IPS-20b (cell line): ENCODE data around the gene PACRG.

Source experiments
- H3K27ac ChIP-seq: one replicate; pipeline ENCODE4 v1.5.1; 2013; ENCODE audit warnings: low read length
- H3K27me3 ChIP-seq: 2 replicates; pipeline ENCODE4 v1.6.1; 2013; ENCODE audit warnings: mild to moderate bottlenecking, low read length, inconsistent platforms; ENCODE audit not compliant: insufficient read depth
- H3K36me3 ChIP-seq: 2 replicates; pipeline ENCODE4 v1.6.1; 2013; ENCODE audit warnings: low read depth, mild to moderate bottlenecking, inconsistent platforms, low read length, moderate library complexity; ENCODE audit not compliant: insufficient read depth
- H3K4me1 ChIP-seq: 2 replicates; pipeline ENCODE4 v1.6.1; 2013; ENCODE audit warnings: mild to moderate bottlenecking, control low read depth, inconsistent platforms, low read length, moderate library complexity; ENCODE audit not compliant: insufficient read depth
- H3K4me3 ChIP-seq: 2 replicates; pipeline ENCODE4 v1.5.1; 2013; ENCODE audit warnings: mild to moderate bottlenecking, low read length, inconsistent platforms
- H3K9ac ChIP-seq: 2 replicates; pipeline ENCODE4 v1.6.1; 2013; ENCODE audit warnings: low read depth, mild to moderate bottlenecking, inconsistent platforms, low read length, moderate library complexity
- H3K9me3 ChIP-seq: 2 replicates; pipeline ENCODE4 v1.6.1; 2013; ENCODE audit warnings: mild to moderate bottlenecking, low read depth, low read length, inconsistent platforms; ENCODE audit not compliant: insufficient read depth

Gene PACRG

DNA sequence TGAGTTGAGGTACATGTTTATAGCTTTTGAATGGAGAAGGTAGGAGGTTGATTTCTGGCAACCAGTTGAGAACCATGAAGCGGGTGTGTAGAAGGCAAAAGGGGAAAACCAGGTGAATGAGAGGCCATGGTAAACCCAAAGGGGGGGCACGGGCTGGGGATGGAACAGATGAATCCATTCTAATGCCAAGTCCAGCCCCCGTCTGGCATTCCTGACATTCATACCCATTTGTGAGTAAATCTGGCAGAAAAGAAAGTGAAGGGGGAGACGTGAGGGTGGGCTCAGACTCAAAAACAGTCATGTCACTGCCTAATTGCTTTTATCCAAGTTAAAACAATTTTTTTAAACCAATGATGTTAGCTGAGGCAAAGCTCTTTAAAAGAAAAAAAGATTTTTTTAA lies 513.9 kb downstream of the PACRG start:
- H3K4me3 ChIP-seq: no peak overlapping the region
- H3K4me1 ChIP-seq: peaks cover 15% of the 10 kb centered on the region; the same call in 1 of the 2 replicates
- no peaks in the 10 kb centered on the region for H3K36me3 ChIP-seq
- no peaks in the 10 kb centered on the region for H3K27me3 ChIP-seq
- H3K27ac ChIP-seq: no peak overlapping the region
- no peak overlapping the region for H3K9ac ChIP-seq
- H3K9me3 ChIP-seq: no peaks in the 10 kb centered on the region

DNA sequence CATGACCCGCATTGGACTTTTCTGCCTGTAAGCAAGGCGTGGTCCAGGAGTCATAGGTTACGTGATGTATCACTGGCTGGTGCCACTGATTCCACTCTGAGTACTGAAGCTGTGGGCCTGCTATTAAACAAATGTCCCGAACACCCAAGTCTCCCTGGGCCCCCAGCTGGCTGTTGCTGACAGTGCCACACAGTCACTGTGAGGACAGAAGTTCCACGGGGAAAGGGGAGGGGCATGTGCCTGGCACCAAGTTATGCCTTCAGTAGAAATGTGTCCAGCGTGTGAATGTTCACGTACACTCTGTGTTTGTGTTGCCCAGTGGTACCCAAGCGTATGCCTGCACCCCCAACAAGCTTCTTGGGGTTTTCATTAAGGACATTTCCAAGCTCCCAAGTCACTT lies 515.3 kb downstream of the PACRG start:
- Histone ChIP-seq H3K4me1 (peaks cover 15% of the 10 kb centered on the region; the same call in 1 of the 2 replicates), H3K27me3 (no peaks in the 10 kb centered on the region), H3K9me3 (no peaks in the 10 kb centered on the region), H3K36me3 (no peaks in the 10 kb centered on the region), H3K4me3 (no peak overlapping the region), H3K9ac (no peak overlapping the region), H3K27ac (no peak overlapping the region)

DNA sequence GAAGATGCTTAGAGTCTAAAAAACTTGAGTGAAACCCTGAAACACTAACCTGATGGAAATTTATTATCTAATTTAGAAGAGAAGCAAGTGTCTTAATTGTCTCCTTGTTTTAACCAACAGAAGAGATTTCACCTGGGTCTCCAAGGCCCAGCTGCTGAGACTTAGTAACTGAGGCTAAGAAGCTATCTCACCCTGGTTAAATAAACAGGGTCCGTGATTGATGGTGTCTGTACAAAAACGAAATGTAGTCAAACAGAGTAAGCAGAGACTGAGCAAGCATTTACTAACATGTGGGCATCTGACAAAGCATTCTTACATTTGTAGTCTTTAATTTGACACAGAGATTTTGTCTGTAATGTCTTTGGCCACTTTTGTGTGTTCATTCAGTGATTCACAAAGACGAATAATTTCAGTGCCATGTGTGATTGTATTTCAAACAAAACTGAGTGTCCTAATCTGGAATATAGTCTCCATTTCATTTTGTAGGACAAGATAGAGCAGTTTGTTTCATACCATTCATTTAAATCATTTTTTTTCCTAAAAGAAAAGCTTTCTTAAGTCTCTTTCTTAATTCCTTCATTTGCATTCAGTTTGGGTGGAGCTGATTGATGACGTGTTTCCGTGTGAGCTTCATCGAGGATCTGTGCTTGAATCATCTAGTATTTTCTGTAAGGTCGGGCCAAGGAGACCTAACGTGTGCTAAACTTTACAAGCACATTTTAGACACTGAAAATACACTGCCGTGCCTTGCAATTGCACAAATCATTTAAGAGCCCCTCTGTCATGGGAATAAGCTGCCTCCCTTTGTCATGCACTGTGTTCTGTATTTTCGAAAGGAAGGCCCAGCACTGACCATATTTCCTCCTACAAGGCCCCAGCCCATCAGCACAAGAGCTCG lies 516.2 kb downstream of the PACRG start:
- Histone ChIP-seq H3K9me3 (no peaks in the 10 kb centered on the region), H3K27ac (no peak overlapping the region), H3K4me1 (peaks cover 15% of the 10 kb centered on the region; the same call in 1 of the 2 replicates), H3K36me3 (no peaks in the 10 kb centered on the region), H3K9ac (no peak overlapping the region), H3K27me3 (no peaks in the 10 kb centered on the region), H3K4me3 (no peak overlapping the region)

DNA sequence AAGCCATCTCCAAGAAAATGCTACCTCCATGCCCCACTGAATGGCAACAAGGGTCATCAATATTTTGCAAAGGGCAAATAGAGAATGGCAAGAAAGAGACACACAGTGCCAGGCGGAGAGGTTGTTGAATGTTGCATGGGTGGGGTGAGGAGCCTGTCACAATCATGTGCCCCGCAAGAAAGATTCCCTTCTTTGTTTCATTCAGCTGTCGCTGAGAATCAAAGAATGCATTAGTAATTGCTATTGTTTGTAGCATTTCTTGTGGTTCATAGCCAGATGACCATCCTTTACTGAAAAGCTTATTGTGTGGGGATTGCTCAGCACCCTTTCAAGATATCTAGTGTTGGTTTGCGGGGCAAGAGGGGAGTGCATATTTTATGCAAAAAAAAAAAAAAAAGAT lies 520.3 kb downstream of the PACRG start:
- Histone ChIP-seq H3K36me3 (no peaks in the 10 kb centered on the region), H3K9ac (no peak overlapping the region), H3K9me3 (no peaks in the 10 kb centered on the region), H3K27me3 (no peaks in the 10 kb centered on the region), H3K27ac (no peak overlapping the region), H3K4me3 (no peak overlapping the region), H3K4me1 (peaks cover 3% of the 10 kb centered on the region; the same call in 1 of the 2 replicates)

DNA sequence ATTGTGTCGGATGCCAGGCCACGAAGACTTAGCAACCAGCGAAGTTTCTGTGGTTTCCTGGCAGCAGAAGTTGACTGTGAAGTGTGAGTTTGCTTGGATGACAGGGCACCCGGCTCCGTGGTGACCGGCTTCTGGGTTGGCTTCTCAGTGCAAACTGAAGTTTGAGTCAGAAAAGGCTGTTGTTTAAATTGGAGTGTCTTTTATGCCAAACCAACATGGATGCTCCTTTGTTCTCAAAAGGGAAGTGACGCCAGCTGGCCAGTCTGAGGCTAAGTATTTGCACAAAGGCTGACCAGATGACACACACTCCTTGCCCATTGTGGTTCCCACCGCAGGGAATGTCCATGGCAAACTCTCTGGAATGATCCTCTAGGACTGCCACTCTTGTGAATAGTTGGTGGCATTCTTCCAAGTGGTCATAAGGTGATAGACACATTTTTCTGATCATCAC lies 521.9 kb downstream of the PACRG start:
- Histone ChIP-seq H3K9me3 (no peaks in the 10 kb centered on the region), H3K36me3 (no peaks in the 10 kb centered on the region), H3K4me1 (no peaks in the 10 kb centered on the region), H3K27ac (no peak overlapping the region), H3K4me3 (no peak overlapping the region), H3K9ac (no peak overlapping the region), H3K27me3 (no peaks in the 10 kb centered on the region)

DNA sequence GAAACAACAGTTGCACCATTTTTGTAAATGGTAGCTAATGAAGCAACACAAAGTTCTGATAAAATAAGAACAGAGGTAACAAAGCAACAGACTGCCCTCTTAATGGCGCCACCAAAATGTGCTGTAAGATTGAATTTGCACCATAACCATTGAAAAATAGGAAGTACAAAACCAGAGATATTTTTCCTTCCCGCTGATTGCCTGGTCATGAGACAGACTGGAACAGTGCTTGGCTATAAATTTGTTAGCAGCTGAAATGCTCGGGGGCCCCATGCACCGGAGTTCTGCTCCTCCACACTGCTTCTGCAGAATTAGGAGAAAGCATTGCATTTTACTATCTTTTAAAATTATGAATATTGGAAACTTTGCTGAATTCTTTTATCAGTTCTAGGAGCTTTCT lies 522.3 kb downstream of the PACRG start:
- H3K27ac ChIP-seq: no peak overlapping the region
- no peaks in the 10 kb centered on the region for H3K36me3 ChIP-seq
- H3K9ac ChIP-seq: no peak overlapping the region
- H3K4me3 ChIP-seq: no peak overlapping the region
- H3K9me3 ChIP-seq: no peaks in the 10 kb centered on the region
- no peaks in the 10 kb centered on the region for H3K27me3 ChIP-seq
- no peaks in the 10 kb centered on the region for H3K4me1 ChIP-seq

DNA sequence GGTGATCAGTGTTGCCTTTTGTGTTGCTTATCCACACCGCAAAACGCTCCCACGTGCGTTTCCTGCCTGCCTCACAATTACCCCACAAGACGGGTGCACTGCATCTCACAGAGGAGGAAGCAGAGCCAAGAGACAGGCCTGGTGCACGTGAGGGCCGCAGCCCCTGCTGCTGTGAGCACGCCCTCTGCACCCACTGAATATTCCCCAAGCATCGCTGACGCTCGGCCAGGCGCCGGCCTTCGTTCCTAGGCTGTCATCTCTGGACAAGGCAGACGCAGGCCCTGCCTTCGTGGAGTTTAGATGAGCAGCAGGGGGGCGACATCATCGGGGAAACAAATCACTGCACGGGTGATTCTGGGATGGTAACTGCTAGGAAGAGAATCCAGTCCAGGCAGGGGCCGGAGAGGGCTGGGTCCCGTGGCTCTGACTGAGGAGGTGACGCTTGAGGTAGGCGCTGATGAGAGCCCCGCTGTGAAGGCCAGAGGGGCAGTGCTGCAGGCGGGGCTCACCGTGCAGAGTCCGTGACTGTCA lies 524.4 kb downstream of the PACRG start:
- H3K27me3 ChIP-seq: no peaks in the 10 kb centered on the region
- no peak overlapping the region for H3K9ac ChIP-seq
- no peaks in the 10 kb centered on the region for H3K4me1 ChIP-seq
- no peak overlapping the region for H3K27ac ChIP-seq
- H3K9me3 ChIP-seq: no peaks in the 10 kb centered on the region
- no peak overlapping the region for H3K4me3 ChIP-seq
- no peaks in the 10 kb centered on the region for H3K36me3 ChIP-seq

DNA sequence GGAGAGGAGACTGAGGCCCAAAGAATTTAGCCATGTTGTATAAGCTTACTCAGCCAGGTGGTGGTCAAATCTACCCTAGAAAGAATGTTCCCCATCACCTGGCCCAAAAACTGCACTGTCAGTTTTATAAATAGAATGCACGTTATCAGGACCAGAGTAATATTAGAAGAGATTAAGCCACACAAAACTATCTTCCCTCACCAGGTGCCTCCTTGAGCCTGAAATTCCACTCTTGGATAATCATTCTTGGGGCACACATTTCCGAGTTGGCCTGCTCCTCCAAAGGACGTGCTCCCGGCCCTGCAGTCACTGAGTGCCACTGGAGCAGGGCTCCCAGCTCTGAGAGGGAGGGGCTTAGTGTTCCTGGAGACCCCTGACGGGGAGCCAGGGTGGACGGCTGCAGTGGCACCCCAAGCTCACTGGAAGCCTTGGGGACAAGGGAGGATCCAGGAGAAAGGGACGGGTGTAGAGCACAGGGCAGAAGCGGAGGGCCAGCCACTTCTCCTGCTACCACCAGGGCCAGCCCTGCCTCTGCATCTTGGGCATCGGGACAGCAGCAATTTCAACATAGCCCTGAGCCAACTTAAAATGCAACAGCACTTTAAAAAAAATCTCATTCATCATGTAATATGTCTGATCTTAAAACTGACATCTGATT lies 525.9 kb downstream of the PACRG start:
- Histone ChIP-seq H3K36me3 (no peaks in the 10 kb centered on the region), H3K4me1 (no peaks in the 10 kb centered on the region), H3K9me3 (no peaks in the 10 kb centered on the region), H3K27me3 (peaks cover 7% of the 10 kb centered on the region), H3K4me3 (no peak overlapping the region), H3K9ac (no peak overlapping the region), H3K27ac (no peak overlapping the region)

DNA sequence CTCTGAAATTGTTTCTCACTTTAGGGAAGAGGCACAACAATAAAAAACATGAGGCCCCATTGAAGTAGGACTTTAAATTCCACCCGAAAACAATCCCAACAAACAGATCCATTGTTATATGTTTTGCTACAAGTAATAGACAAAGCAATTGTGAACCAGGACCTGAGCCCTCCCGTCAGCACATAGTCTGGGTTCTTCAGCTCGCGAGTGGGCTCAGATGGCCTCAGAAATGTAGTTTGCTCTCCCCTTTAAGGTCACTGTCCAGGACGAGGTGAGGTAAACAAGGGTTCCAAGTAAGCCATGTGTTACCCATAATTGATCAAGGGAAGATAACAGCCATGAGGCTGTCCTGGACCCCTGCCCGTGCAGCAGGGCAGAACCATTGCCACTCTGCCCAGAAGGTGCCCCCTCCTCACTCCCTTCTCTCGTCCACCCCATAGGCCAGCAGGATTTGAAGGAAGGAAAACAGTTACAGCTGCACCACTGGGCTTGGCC lies 526.6 kb downstream of the PACRG start:
- peaks cover 14% of the 10 kb centered on the region for H3K27me3 ChIP-seq
- no peaks in the 10 kb centered on the region for H3K36me3 ChIP-seq
- no peak overlapping the region for H3K27ac ChIP-seq
- H3K9ac ChIP-seq: no peak overlapping the region
- H3K4me3 ChIP-seq: no peak overlapping the region
- H3K9me3 ChIP-seq: no peaks in the 10 kb centered on the region
- H3K4me1 ChIP-seq: peaks cover 1% of the 10 kb centered on the region; the same call in 1 of the 2 replicates

DNA sequence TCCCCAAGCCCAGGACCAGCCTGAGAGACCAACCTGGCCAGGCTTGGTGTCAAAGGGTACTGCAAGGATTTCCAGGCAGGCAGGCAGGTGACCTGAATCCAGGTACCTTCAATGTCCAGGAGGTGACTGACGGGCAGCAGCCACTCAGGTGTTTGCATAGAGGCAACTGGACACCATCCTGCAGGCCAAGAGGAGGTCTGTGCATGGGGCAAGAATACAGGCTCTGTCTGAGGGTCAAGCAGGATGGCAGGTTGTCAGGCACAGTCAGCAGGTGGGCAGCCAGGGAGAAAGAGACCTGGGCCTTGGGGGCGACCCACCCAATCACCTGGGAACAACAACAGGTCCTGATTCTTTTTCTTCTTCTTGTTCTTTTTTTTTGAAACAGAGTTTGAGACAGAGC lies 527.5 kb downstream of the PACRG start:
- peaks cover 21% of the 10 kb centered on the region for H3K27me3 ChIP-seq
- peaks cover 7% of the 10 kb centered on the region; the same call in 1 of the 2 replicates for H3K4me1 ChIP-seq
- no peaks in the 10 kb centered on the region for H3K36me3 ChIP-seq
- H3K27ac ChIP-seq: no peak overlapping the region
- H3K9ac ChIP-seq: no peak overlapping the region
- H3K9me3 ChIP-seq: no peaks in the 10 kb centered on the region
- no peak overlapping the region for H3K4me3 ChIP-seq

DNA sequence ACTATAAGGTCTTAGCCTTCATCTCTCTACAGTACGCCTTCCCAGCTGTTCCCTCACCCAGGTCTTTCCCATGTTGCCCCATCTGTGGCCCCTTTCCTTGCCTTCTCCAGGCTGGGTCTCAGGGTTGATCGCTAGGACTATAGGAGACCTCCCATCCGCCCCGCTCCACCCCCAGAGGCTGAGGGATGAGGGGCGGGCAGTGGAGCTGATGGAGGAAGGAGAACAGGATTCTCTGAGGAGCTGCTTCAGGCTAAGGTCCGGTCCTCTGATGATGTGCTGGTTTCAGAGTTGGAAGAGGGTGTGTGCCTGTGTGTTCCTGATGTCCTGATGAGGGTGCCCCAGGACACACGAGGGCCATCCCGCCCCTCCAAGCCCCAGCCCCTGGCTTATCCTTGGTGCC lies 531.9 kb downstream of the PACRG start:
- Histone ChIP-seq H3K4me1 (peaks cover 31% of the 10 kb centered on the region; the same call in 1 of the 2 replicates), H3K9ac (0 out of 2 replicates have a peak overlapping the region, but pooled peaks have one; percentile 26), H3K9me3 (no peaks in the 10 kb centered on the region), H3K27ac (no peak overlapping the region), H3K4me3 (peak overlapping the region; percentile 57), H3K27me3 (peaks cover 26% of the 10 kb centered on the region), H3K36me3 (no peaks in the 10 kb centered on the region)
